SW 1271 (cell line): ENCODE data around the gene HIBADH.
"Not testable (repeated sequence)": the region's sequence is repeated elsewhere in the genome, so short reads cannot be mapped to it uniquely, and the experiment has no call there.

ENCODE experiments used
- DNase-seq, 2 experiments: peaks; one replicate each; lab custom pipeline; 2025; lab: John Stamatoyannopoulos, UW

The HIBADH gene

DNA sequence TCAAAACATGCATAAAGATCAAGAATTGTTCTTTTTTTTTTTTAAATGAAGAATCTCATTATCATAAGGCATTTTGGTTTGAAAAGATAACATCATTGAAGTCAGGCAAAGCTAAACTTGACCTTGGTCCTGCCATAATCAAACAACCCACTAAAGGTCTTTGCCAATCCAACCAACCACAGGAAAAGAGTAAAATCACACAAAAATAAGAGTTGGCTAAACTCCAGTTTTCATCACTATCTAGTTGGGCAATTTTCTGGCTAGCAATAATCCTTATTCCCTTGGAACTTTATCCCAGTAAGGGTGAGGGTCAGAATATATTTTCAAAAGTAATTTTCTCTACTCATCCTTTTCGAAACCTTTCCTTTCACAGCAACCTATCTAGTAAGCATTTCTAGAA, 62.4 kb downstream of the HIBADH start:
- DNase-seq = no peak

GRCh38 chr7:27595009-27595408, 67.7 kb downstream of the HIBADH start:
- DNase-seq = no peak

GRCh38 chr7:27593226-27593625, 69.5 kb downstream of the HIBADH start:
- no peak for DNase-seq

DNA sequence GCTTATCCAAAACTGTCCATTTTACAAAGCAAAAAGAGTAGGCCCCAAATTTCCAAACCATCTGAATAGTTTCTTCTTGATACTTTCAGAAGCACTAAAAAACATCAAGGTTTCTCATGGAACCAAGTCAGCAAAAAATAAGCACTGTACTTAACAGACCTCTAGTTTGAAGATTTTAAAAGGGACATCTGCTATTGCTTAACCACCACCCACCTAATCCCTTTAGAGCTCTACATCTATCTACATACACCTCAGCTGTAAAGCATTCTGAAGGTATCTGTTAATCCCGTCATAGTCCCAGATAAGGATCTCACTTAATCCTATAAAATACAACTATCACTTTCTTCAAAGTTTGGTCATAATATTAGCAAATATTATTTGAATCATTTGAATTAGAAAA, 72.3 kb downstream of the HIBADH start:
- no peak for DNase-seq

DNA sequence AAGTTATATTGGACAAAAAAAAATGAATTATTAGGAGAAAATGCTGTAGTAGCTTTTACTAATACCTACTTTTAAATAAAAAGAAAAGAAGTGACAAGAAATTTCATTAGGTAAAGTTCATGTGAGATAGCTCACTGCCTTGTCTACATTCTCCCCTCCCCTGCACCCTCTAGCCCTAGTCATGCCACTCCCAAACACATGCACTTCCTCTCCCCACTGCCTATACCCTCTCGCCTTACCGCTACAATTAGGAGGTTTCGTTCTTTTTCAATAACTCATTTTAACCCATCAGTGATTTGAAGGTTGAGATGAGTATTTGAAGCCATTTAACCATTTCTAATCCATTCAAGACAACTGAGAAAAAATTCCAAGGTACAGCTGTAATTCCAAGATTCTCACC, 75.3 kb downstream of the HIBADH start:
- DNase-seq = no peak

- no peak for DNase-seq
These were observed 75.9 kb downstream of the HIBADH start for GRCh38 chr7:27586825-27587224.

GRCh38 chr7:27585781-27586447, 76.8 kb downstream of the HIBADH start:
- DNase-seq = no peak

- no peak for DNase-seq
These were observed 80.8 kb downstream of the HIBADH start for GRCh38 chr7:27581906-27582305.

DNA sequence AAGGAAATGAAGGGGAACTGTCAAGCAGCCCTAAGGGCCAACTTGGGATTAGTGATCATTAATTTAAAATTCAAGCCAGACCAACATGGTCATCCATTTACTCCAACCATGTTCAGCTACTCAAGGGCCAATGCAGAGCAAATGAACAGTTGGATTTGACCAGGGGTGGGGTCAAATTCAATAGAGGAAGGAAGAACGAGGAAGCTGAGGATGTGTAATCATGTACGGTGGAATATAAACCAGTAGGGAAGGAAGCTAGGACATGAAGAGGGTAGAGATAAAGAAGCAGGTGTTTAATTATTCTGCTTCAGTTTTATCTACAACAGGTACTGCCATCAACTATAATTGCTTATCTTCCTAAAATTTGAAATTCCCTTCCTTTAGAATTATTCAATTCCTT, 81.6 kb downstream of the HIBADH start:
- DNase-seq = no peak

DNA sequence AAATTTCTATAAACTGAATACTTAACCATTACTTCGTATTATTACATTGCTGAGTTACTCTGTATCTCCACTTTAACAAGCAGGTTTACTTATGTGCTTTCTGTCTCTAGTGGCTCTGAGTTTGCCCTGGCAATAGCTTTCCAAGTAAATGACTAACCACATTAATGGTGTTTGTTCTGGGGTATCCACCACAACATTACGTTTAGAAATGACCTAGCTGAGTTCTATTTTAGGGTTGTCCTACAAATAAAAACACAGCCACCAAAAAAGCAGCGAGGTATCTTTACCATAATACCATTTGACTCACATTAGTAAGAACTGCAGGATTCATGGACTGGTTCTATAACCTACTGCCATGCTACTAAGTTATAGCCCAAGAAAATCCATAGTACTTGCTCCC, 83.1 kb downstream of the HIBADH start:
- no peak for DNase-seq

GRCh38 chr7:27578169-27578568, 84.5 kb downstream of the HIBADH start:
- not testable (repeated sequence) for DNase-seq

- DNase-seq = peak in 1 of 2 experiments; percentile 45
These were observed 86.2 kb downstream of the HIBADH start for GRCh38 chr7:27576360-27576944.

GRCh38 chr7:27575613-27576012, 87.1 kb downstream of the HIBADH start:
- no peak for DNase-seq

- no peak for DNase-seq
These were observed 93.6 kb downstream of the HIBADH start for GRCh38 chr7:27569106-27569505.

DNA sequence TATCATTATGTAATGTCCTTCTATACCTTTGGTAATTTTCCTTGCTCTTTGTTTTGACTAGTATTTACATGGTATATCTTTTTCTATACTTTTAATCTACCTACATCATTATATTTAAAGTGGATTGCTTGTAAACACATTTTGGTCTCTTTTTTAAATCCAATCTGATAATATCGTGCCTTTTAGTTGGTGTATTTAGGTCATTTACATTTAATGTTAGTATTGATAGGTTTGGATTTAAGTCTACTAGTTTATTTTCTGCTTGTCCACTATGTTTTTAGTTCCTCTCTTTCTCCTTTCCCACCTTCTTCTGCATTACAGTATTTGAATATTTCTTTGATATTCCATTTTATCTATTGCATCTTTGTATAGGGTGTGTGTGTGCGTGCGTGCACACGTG, 95.4 kb downstream of the HIBADH start:
- DNase-seq = no peak

DNA sequence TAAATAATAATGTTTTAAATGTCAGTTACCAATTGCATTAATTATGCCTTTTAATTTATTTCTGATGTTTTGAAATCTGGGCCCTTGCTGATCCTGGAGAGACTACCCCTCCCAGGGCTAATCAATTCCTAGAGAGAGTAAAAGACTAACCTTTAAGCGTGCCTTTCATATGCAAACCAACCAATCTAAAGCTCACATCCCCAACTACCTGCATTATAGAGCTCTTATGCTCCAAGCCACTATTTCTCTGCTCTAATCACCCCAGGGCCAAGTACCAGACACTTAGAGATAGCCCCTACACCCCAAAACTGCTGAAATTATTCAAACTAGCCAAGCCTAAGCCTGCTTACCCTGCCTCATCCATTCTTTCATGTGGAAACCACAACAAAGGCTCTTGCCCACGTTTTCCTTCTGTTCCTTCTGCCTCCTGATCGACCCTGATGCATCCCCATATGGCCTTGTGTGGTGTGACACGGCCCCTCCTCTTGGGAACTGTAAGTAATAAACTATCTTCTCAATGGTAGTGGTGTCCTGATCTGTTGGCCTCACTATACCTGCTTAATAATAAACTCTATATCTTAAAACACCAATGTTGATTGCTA, 97.7 kb downstream of the HIBADH start:
- DNase-seq = no peak

DNA sequence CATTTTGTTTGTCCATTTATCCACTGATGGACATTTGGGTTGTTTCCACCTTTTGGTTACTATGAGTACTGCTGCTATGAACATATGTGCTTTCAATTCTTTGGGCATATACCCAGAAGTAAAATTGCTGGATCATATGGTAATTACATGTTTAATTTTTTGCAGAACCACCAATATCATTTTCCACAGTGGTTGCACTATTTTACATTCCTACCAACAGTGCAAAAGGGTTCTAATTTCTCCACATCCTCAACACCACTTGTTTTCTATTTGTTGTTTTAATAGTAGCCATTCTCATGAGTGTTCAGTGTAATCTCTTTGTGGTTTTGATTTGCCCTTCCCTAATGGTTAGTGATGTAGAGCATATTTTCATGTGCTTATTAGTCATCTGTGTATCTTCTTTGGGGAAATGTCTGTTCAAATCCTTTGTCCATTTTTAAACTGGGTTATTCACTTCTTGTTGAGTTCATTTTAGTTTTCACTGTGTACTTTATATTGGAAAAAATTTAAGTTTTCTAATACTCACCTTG, 101.9 kb downstream of the HIBADH start:
- DNase-seq = no peak

DNA sequence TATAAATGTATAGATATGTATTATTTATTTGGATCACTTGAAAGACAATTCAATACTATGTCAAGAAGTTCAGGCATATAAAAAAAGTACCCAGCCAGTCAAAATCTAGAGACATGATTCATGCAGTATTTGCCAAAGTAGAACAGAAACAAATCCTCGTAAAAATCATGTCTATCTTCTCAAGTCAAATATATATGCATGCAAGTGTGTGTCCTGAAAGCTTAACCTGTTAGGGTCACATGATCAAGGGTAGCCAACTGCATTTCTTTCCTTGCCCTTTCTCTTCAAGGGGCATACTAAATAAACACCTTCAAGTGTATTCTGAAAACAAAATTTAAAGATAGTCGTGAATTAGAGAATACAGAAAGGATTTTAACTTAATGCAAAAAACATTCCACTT, 107.0 kb downstream of the HIBADH start:
- no peak for DNase-seq

DNA sequence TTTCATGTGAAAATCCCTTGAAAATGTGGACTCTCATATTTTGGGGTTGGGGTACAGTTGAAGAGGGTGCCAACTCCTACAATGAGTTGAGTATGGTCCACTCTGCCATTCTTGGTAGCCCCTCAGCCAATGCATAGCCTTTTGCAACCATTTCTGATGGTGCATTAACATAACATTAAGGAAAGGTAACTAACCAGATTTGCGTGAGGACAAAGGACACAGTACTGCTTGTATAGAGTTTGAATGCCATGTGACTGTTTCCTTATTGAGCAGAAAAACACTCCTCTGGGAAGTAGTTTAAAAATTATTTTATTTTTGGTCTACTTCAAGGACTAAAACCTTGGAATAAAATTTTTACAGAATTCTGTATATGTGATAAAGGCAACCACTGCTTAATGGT, 107.9 kb downstream of the HIBADH start:
- DNase-seq = no peak

- DNase-seq = no peak
These were observed 109.4 kb downstream of the HIBADH start for GRCh38 chr7:27553273-27553672.

DNA sequence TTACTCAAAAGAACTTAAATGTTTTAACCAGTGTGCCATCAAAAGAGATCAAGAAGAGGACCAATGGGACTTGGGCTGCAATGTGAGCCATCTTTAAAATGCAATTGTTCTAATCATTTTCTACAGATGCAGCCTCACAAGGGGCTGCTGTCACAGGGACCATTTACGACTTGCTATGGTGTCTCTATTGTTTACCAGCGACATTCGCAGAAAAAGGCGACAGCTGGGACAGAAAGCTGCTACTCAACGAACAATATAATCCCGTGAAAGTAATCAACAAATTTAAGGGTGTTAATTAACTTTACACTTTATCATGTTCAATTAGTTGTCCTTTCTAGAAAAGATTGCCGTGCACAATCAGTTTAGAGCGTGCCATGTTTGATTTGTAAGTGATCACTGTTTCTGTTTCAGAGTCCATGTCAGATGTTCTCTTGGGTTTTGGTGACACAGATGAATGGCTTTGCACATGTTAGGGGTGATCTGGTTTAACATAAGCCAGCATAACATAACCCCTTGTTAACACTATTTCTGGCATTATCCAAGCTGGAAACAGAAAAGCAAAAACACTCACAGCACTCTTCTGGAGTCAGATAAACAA, 110.8 kb downstream of the HIBADH start:
- DNase-seq = no peak

GRCh38 chr7:27549606-27550005, 113.1 kb downstream of the HIBADH start:
- no peak for DNase-seq

DNA sequence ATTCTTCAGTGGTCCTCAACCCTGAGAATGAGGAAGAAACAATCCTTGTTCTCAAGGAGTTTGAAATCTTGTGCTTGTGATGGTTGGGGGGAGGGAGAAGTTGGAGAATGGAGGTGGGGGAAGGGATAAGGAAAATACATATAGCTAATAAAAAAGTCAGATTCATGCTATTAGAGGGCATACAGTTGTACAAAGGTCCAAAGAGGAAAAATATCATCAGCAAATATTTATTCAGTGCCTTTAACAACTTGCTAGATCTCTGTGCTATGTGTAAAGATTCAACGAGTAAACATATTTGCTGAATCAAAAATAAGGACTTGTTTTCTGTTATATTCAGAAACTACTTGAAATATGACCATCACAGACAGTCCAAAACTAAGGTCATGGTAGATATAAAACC, 114.4 kb downstream of the HIBADH start:
- DNase-seq = no peak
